GM18502 (cell line): Measurements from ENCODE around the gene FNTB.

Source experiments
- ATAC-seq: cut with Tn5 transposase; IDR thresholded peaks from one replicate; pipeline ENCODE4 v1.9.1; 2021; ENCODE audit warnings: mild to moderate bottlenecking; ENCODE audit not compliant: unreplicated experiment, poor library complexity

Gene FNTB

GRCh38 chr14:65042731-65043372 lies 56.2 kb downstream of the FNTB start:
- no peak for ATAC-seq

- no peak for ATAC-seq
Observed at GRCh38 chr14:65043893-65044595, 57.3 kb downstream of the FNTB start.

- no peak for ATAC-seq
Observed at GRCh38 chr14:65044596-65044959, 57.9 kb downstream of the FNTB start.

GRCh38 chr14:65045006-65045405 lies 58.3 kb downstream of the FNTB start:
- ATAC-seq = no peak

- no peak for ATAC-seq
Observed at GRCh38 chr14:65045709-65046108, 59.0 kb downstream of the FNTB start.

- ATAC-seq = no peak
Observed at GRCh38 chr14:65052832-65053231, 66.1 kb downstream of the FNTB start.

- ATAC-seq = no peak
Observed at GRCh38 chr14:65053466-65053865, 66.8 kb downstream of the FNTB start.

- ATAC-seq = no peak
Observed at GRCh38 chr14:65054471-65055085, 67.9 kb downstream of the FNTB start.

GRCh38 chr14:65057695-65058094 lies 71.0 kb downstream of the FNTB start:
- ATAC-seq = no peak

- ATAC-seq = no peak
Observed at GRCh38 chr14:65062096-65063075, 75.7 kb downstream of the FNTB start.

GRCh38 chr14:65065719-65066118 lies 79.0 kb downstream of the FNTB start:
- no peak for ATAC-seq

- no peak for ATAC-seq
Observed at GRCh38 chr14:65069874-65070413, 83.2 kb downstream of the FNTB start.

GRCh38 chr14:65070471-65070976 lies 83.8 kb downstream of the FNTB start:
- ATAC-seq = peak; percentile 49

- ATAC-seq = no peak
Observed at GRCh38 chr14:65071544-65071943, 84.8 kb downstream of the FNTB start.

GRCh38 chr14:65072256-65072655 lies 85.6 kb downstream of the FNTB start:
- ATAC-seq = no peak

- ATAC-seq = no peak
Observed at GRCh38 chr14:65072937-65073336, 86.2 kb downstream of the FNTB start.

- ATAC-seq = no peak
Observed at GRCh38 chr14:65073605-65074201, 87.0 kb downstream of the FNTB start.

GRCh38 chr14:65074449-65075150 lies 87.9 kb downstream of the FNTB start:
- peak; percentile 41 for ATAC-seq
